SK-N-SH (cell line): ENCODE data around the gene ANKRD40.

Experiments used
- EZH2phosphoT487 ChIP-seq: fragments of 200-600 bp; sonication (generic); IDR thresholded peaks from 2 replicates; pipeline ENCODE4 v1.6.1; 2017; ENCODE audit warnings: low read depth, mixed run types, mild to moderate bottlenecking, antibody characterized with exemption, moderate library complexity, borderline replicate concordance
- GABPA ChIP-seq: IDR thresholded peaks from 2 replicates; pipeline ENCODE4 v1.4.0; 2012; ENCODE audit warnings: low read depth, mild to moderate bottlenecking
- NRF1 ChIP-seq: IDR thresholded peaks from 2 replicates; pipeline ENCODE4 v1.6.1; 2012; ENCODE audit warnings: low read depth, mild to moderate bottlenecking, low read length
- TAF1 ChIP-seq: IDR thresholded peaks from 2 replicates; pipeline ENCODE4 v1.6.1; 2012; ENCODE audit warnings: low read depth, mild to moderate bottlenecking, low read length, moderate library complexity, borderline replicate concordance
- TF ChIP-seq, protein P1 (sequence below): fragments of 150-350 bp; IDR thresholded peaks from 2 replicates; pipeline ENCODE4 v1.6.1; 2017; ENCODE audit warnings: antibody characterized with exemption, low read length, low read depth, borderline replicate concordance
- TF ChIP-seq, protein P2 (sequence below): fragments of 200-600 bp; sonication (generic); IDR thresholded peaks from 2 replicates; pipeline ENCODE4 v1.6.1; 2017; ENCODE audit warnings: antibody characterized with exemption, mild to moderate bottlenecking, moderate library complexity

- TF ChIP-seq, protein P1, sequence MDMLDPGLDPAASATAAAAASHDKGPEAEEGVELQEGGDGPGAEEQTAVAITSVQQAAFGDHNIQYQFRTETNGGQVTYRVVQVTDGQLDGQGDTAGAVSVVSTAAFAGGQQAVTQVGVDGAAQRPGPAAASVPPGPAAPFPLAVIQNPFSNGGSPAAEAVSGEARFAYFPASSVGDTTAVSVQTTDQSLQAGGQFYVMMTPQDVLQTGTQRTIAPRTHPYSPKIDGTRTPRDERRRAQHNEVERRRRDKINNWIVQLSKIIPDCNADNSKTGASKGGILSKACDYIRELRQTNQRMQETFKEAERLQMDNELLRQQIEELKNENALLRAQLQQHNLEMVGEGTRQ, result no peak
- TF ChIP-seq TAF1 (no peak), EZH2phosphoT487 (no peak), NRF1 (no peak), GABPA (no peak)
- TF ChIP-seq, protein P2, sequence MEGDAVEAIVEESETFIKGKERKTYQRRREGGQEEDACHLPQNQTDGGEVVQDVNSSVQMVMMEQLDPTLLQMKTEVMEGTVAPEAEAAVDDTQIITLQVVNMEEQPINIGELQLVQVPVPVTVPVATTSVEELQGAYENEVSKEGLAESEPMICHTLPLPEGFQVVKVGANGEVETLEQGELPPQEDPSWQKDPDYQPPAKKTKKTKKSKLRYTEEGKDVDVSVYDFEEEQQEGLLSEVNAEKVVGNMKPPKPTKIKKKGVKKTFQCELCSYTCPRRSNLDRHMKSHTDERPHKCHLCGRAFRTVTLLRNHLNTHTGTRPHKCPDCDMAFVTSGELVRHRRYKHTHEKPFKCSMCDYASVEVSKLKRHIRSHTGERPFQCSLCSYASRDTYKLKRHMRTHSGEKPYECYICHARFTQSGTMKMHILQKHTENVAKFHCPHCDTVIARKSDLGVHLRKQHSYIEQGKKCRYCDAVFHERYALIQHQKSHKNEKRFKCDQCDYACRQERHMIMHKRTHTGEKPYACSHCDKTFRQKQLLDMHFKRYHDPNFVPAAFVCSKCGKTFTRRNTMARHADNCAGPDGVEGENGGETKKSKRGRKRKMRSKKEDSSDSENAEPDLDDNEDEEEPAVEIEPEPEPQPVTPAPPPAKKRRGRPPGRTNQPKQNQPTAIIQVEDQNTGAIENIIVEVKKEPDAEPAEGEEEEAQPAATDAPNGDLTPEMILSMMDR, result no peak
Measured at GRCh38 chr17:50691550-50692447, 15.9 kb downstream of the ANKRD40 start.
